LNCaP clone FGC (cell line): ENCODE measurements around the gene TANC1.

Experiments used
- DNase-seq: peaks from one replicate; pipeline ENCODE4 v3.0.0-alpha.2; 2011; ENCODE audit warnings: low read depth
- H3K4me3 ChIP-seq: 2 replicates; pipeline ENCODE4 v1.5.1; 2011; ENCODE audit warnings: mild to moderate bottlenecking, low read depth, low read length, control low read depth
- TF ChIP-seq, protein P1 (sequence below): IDR thresholded peaks from 2 replicates; pipeline ENCODE4 v1.5.1; 2012; ENCODE audit warnings: mild to moderate bottlenecking; ENCODE audit not compliant: control insufficient read depth, insufficient read depth; ENCODE audit errors: extremely low read depth

Gene TANC1

DNA sequence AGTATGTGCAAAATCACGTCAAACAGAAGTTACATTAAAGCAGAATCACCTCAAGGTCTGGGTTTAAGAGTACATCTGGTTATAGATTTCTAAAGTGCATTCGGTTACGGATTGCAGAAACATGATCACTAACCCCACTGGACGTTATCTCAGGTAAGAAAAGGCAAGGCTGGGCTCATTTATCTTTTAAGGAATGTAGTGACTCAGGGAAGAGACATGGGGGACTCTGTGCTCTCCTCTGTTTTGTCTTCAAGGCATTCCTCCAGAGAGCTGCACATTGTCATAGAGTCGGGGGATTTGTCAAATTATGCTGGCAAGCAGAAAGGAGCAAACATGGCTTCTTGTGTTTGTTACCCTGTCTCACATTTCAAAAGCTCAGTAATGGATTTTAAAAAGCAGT lies 303.7 kb downstream of the TANC1 start:
- TF ChIP-seq, protein P1, sequence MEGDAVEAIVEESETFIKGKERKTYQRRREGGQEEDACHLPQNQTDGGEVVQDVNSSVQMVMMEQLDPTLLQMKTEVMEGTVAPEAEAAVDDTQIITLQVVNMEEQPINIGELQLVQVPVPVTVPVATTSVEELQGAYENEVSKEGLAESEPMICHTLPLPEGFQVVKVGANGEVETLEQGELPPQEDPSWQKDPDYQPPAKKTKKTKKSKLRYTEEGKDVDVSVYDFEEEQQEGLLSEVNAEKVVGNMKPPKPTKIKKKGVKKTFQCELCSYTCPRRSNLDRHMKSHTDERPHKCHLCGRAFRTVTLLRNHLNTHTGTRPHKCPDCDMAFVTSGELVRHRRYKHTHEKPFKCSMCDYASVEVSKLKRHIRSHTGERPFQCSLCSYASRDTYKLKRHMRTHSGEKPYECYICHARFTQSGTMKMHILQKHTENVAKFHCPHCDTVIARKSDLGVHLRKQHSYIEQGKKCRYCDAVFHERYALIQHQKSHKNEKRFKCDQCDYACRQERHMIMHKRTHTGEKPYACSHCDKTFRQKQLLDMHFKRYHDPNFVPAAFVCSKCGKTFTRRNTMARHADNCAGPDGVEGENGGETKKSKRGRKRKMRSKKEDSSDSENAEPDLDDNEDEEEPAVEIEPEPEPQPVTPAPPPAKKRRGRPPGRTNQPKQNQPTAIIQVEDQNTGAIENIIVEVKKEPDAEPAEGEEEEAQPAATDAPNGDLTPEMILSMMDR: no peak
- DNase-seq: no peak

DNA sequence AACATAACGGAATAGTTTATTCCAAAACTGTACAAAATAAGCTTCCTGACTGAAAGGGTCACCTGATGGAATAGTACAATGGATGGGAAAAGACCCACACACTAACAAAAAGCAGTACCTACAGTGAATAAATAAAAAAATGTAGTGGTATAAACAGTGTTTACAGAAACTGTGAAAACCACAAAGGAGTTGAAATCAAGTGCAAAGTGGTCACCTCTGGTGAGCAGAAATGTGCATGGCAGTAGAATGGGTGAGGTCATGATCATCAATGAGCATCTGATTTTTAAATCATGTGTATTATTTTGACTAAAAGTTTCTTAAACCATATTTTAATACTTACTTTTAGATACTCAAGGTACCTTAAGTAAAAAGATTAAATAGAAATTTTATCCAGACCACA lies 306.7 kb downstream of the TANC1 start:
- TF ChIP-seq, protein P1: no peak
- DNase-seq: no peak
- no peak overlapping the region for H3K4me3 ChIP-seq

More for the DNA sequence above, 303.7 kb downstream of the TANC1 start:
- no peak overlapping the region for H3K4me3 ChIP-seq

DNA sequence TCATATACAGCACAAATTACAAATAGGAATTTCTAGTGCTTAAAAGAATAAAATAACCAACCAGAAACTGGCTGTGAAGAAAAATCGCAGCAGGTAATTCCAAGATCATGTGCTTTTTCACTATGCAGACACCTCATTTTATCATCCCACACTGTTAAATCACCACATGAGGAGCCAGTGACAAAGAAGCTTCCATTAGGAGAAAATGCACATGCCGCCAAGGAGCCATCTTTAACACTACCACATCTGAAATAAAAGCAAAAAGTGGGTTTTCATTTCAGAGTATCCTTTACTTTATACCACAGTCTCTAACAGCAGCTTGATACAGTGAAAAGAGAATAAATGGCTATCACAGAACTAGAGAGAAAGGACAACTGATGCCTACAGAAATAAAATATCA lies 311.3 kb downstream of the TANC1 start:
- TF ChIP-seq, protein P1: no peak
- H3K4me3 ChIP-seq: no peak overlapping the region
- DNase-seq: no peak

DNA sequence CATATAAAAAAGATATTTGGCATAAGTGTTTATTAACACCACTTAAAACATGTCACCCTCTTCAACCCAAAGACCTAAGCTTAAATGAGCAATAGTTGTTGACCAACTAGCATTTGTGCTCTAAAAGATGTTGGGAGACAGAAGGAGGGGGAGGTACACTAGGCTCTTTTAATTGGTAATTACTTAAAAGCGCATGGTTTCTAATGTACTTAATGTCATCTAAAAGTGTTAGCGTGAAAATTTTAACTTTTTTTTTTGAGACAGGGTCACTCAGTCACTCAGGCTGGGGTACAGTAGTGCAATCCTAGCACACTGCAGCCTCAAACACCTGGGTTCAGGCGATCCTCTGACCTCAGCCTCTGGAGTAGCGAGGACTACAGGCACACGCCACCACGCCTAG lies 312.6 kb downstream of the TANC1 start:
- no peak overlapping the region for H3K4me3 ChIP-seq

More for the DNA sequence above, 312.6 kb downstream of the TANC1 start:
- no peak for DNase-seq
- TF ChIP-seq, protein P1: no peak
